Fibroblast of lung (primary cell): ENCODE data around the gene SCGB3A2.

Experiments
- EZH2 ChIP-seq: IDR thresholded peaks from 2 replicates; pipeline ENCODE4 v1.5.1; 2012; ENCODE audit warnings: low read length, control low read depth, mild to moderate bottlenecking; ENCODE audit errors: missing control alignments
- TF ChIP-seq, protein P1 (sequence below), 2 donors: IDR thresholded peaks in 1 of 2; conservative IDR thresholded peaks in 1 of 2; 1 replicate in 1 of 2; 2 replicates in 1 of 2; pipeline ENCODE4 v1.5.1; 2011 to 2012; ENCODE audit warnings: low read length in 2 of 2, control low read depth in 1 of 2, inconsistent platforms in 1 of 2, low read depth in 1 of 2, mild to moderate bottlenecking in 1 of 2

DNA sequence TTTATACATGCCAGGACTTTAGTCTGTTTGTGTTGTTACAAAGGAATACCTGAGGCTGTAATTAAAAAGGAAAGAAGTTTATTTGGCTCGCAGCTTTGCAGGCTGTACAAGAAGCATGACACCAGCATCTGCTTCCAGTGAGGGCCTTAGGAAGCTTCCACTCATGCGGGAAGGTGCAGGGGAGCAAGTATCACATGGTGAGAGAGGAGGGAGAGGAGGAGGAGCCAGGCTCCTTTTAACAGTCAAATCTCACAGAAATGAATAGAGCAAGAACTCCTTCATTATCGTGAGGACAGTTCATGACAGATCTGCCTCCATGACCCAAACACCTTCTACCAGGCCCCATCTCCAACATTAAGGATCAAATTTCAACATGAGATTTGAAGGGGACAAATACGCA is 46.5 kb downstream of the SCGB3A2 start:
- TF ChIP-seq, protein P1, sequence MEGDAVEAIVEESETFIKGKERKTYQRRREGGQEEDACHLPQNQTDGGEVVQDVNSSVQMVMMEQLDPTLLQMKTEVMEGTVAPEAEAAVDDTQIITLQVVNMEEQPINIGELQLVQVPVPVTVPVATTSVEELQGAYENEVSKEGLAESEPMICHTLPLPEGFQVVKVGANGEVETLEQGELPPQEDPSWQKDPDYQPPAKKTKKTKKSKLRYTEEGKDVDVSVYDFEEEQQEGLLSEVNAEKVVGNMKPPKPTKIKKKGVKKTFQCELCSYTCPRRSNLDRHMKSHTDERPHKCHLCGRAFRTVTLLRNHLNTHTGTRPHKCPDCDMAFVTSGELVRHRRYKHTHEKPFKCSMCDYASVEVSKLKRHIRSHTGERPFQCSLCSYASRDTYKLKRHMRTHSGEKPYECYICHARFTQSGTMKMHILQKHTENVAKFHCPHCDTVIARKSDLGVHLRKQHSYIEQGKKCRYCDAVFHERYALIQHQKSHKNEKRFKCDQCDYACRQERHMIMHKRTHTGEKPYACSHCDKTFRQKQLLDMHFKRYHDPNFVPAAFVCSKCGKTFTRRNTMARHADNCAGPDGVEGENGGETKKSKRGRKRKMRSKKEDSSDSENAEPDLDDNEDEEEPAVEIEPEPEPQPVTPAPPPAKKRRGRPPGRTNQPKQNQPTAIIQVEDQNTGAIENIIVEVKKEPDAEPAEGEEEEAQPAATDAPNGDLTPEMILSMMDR (conservative IDR thresholded peaks at IDR 0.05 in 1 of 2, IDR thresholded peaks at IDR 0.05 in 1 of 2; ENCODE audit: low read depth in 1 of 2, low read length in 2 of 2): no peak
- no peak for TF ChIP-seq EZH2
